GM19025 (cell line): ENCODE data around the gene FAM107B.
"Not testable (repeated sequence)": the region's sequence is repeated elsewhere in the genome, so short reads cannot be mapped to it uniquely, and the experiment has no call there.

Experiments used
- ATAC-seq: cut with Tn5 transposase; IDR thresholded peaks from one replicate; pipeline ENCODE4 v1.9.1; 2021; ENCODE audit warnings: mild to moderate bottlenecking, low read depth, moderate library complexity; ENCODE audit not compliant: unreplicated experiment

Gene FAM107B

GRCh38 chr10:14639637-14640036 is 135.1 kb downstream of the FAM107B start:
- no peak for ATAC-seq

GRCh38 chr10:14635043-14635710 is 139.5 kb downstream of the FAM107B start:
- ATAC-seq: no peak

GRCh38 chr10:14634572-14634971 is 140.1 kb downstream of the FAM107B start:
- not testable (repeated sequence) for ATAC-seq

- ATAC-seq: no peak
Measured at GRCh38 chr10:14625765-14626525, 148.8 kb downstream of the FAM107B start.

GRCh38 chr10:14625192-14625631 is 149.5 kb downstream of the FAM107B start:
- ATAC-seq: no peak

GRCh38 chr10:14624600-14624999 is 150.1 kb downstream of the FAM107B start:
- no peak for ATAC-seq

- no peak for ATAC-seq
Measured at GRCh38 chr10:14623931-14624330, 150.8 kb downstream of the FAM107B start.

- ATAC-seq: no peak
Measured at GRCh38 chr10:14621037-14621436, 153.7 kb downstream of the FAM107B start.

- ATAC-seq: no peak
Measured at GRCh38 chr10:14618674-14619073, 156.0 kb downstream of the FAM107B start.

- ATAC-seq: no peak
Measured at GRCh38 chr10:14617852-14618251, 156.8 kb downstream of the FAM107B start.

- ATAC-seq: no peak
Measured at GRCh38 chr10:14616955-14617730, 157.6 kb downstream of the FAM107B start.

GRCh38 chr10:14616465-14616864 is 158.2 kb downstream of the FAM107B start:
- no peak for ATAC-seq

GRCh38 chr10:14613588-14613920 is 161.1 kb downstream of the FAM107B start:
- no peak for ATAC-seq

GRCh38 chr10:14612873-14613587 is 161.7 kb downstream of the FAM107B start:
- no peak for ATAC-seq

GRCh38 chr10:14611968-14612693 is 162.6 kb downstream of the FAM107B start:
- peak; percentile 57 for ATAC-seq

- no peak for ATAC-seq
Measured at GRCh38 chr10:14609178-14609577, 165.5 kb downstream of the FAM107B start.

GRCh38 chr10:14608381-14609001 is 166.2 kb downstream of the FAM107B start:
- ATAC-seq: peak; percentile 24

- no peak for ATAC-seq
Measured at GRCh38 chr10:14606633-14607032, 168.1 kb downstream of the FAM107B start.

- peak; percentile 39 for ATAC-seq
Measured at GRCh38 chr10:14605231-14605925, 169.3 kb downstream of the FAM107B start.
